Mesendoderm (in vitro differentiated cells): ENCODE data around the gene DCXR.
A peak's percentile ranks its signal among the peaks of the same experiment; 100 is the strongest.

Source experiments
- DNase-seq: peaks from one replicate; pipeline ENCODE4 v3.0.0; 2013
- H2AK5ac ChIP-seq: 2 replicates; pipeline ENCODE4 v1.6.1; 2013; ENCODE audit warnings: low read length, inconsistent platforms
- H2BK120ac ChIP-seq: 2 replicates; pipeline ENCODE4 v1.6.1; 2013; ENCODE audit warnings: low read depth, mild to moderate bottlenecking, low read length, moderate library complexity, mixed read lengths
- H2BK15ac ChIP-seq: replicated peaks from 2 replicates; pipeline ENCODE4 v1.6.1; 2013; ENCODE audit warnings: low read depth, mild to moderate bottlenecking, moderate library complexity
- H2BK5ac ChIP-seq: 2 replicates; pipeline ENCODE4 v1.6.1; 2013; ENCODE audit warnings: low read length, inconsistent platforms
- H3K18ac ChIP-seq: 2 replicates; pipeline ENCODE4 v1.6.1; 2013; ENCODE audit warnings: mild to moderate bottlenecking, low read length, mixed read lengths
- H3K23ac ChIP-seq: one replicate; pipeline ENCODE4 v1.6.1; 2013; ENCODE audit warnings: low read length
- H3K27ac ChIP-seq: 2 replicates; pipeline ENCODE4 v1.5.1; 2013; ENCODE audit warnings: low read depth, mild to moderate bottlenecking, inconsistent platforms, low read length, moderate library complexity
- H3K27me3 ChIP-seq: 2 replicates; pipeline ENCODE4 v1.6.1; 2013; ENCODE audit warnings: low read length, control low read depth, mild to moderate bottlenecking, inconsistent platforms; ENCODE audit not compliant: insufficient read depth, poor library complexity
- H3K36me3 ChIP-seq: 2 replicates; pipeline ENCODE4 v1.6.1; 2013; ENCODE audit warnings: low read length, inconsistent platforms; ENCODE audit not compliant: control insufficient read depth, insufficient read depth
- H3K4ac ChIP-seq: one replicate; pipeline ENCODE4 v1.6.1; 2013; ENCODE audit warnings: low read depth, mild to moderate bottlenecking, low read length, moderate library complexity
- H3K4me1 ChIP-seq: 2 replicates; pipeline ENCODE4 v1.6.1; 2013; ENCODE audit warnings: low read depth, low read length, inconsistent platforms; ENCODE audit not compliant: control insufficient read depth
- H3K4me2 ChIP-seq: 2 replicates; pipeline ENCODE4 v1.6.1; 2013; ENCODE audit warnings: low read length
- H3K4me3 ChIP-seq: 2 replicates; pipeline ENCODE4 v1.5.1; 2013; ENCODE audit warnings: mild to moderate bottlenecking, low read length
- H3K56ac ChIP-seq: one replicate; pipeline ENCODE4 v1.6.1; 2013; ENCODE audit warnings: low read length
- H3K79me1 ChIP-seq: 2 replicates; pipeline ENCODE4 v1.6.1; 2013; ENCODE audit warnings: low read length, inconsistent platforms
- H3K79me2 ChIP-seq: 2 replicates; pipeline ENCODE4 v1.6.1; 2013; ENCODE audit warnings: mild to moderate bottlenecking, low read length; ENCODE audit not compliant: control insufficient read depth, insufficient read depth
- H3K9ac ChIP-seq: 2 replicates; pipeline ENCODE4 v1.6.1; 2013; ENCODE audit warnings: low read length, inconsistent platforms
- H4K5ac ChIP-seq: one replicate; pipeline ENCODE4 v1.6.1; 2013; ENCODE audit warnings: low read length
- H4K8ac ChIP-seq: one replicate; pipeline ENCODE4 v1.6.1; 2013; ENCODE audit warnings: low read depth, mild to moderate bottlenecking, control low read depth, low read length, moderate library complexity
- WGBS: extraction: QIAGEN DNeasy Blood & Tissue Kit; methylation state at CpG from one replicate; pipeline ENCODE4 v1.1.7; 2013; ENCODE audit warnings: low lambda C conversion rate, missing lambda C conversion rate; ENCODE audit not compliant: insufficient coverage; ENCODE audit errors: extremely low coverage; 5-methylcytosine and 5-hydroxymethylcytosine counted together

The DCXR gene

GRCh38 chr17:81991684-81992305 lies 45.7 kb downstream of the DCXR start:
- Histone ChIP-seq H3K18ac (no peak overlapping the region), H4K5ac (no peak overlapping the region), H3K4me3 (no peak overlapping the region)

GRCh38 chr17:81990836-81991683 lies 46.4 kb downstream of the DCXR start:
- Histone ChIP-seq H3K4ac (no peak overlapping the region), H4K5ac (no peak overlapping the region), H4K8ac (no peak overlapping the region), H2AK5ac (no peak overlapping the region), H2BK15ac (no peak overlapping the region), H2BK5ac (no peak overlapping the region), H3K27ac (no peak overlapping the region), H2BK120ac (no peak overlapping the region), H3K4me3 (no peak overlapping the region), H3K4me2 (no peak overlapping the region), H3K18ac (no peak overlapping the region), H3K56ac (peak overlapping the region; percentile 50), H3K36me3 (no peaks in the 10 kb centered on the region), H3K4me1 (peaks cover 3% of the 10 kb centered on the region), H3K27me3 (no peaks in the 10 kb centered on the region), H3K23ac (no peak overlapping the region), H3K79me2 (no peaks in the 10 kb centered on the region), H3K79me1 (peaks cover 1% of the 10 kb centered on the region), H3K9ac (no peak overlapping the region)
- DNase-seq: no peak
- no CpG with 5 or more reads among the region's 25 CpGs for WGBS

More at GRCh38 chr17:81991684-81992305, 45.7 kb downstream of the DCXR start:
- Histone ChIP-seq H3K36me3 (no peaks in the 10 kb centered on the region), H3K4me2 (no peak overlapping the region), H3K4ac (no peak overlapping the region), H3K79me2 (no peaks in the 10 kb centered on the region), H3K27me3 (no peaks in the 10 kb centered on the region), H3K4me1 (peaks cover 3% of the 10 kb centered on the region), H2BK120ac (no peak overlapping the region), H2BK15ac (no peak overlapping the region), H3K9ac (peak overlapping the region; percentile 25), H2BK5ac (no peak overlapping the region), H4K8ac (no peak overlapping the region), H3K56ac (peak overlapping the region; percentile 53), H3K79me1 (peaks cover 1% of the 10 kb centered on the region), H3K23ac (peak overlapping the region; percentile 56), H3K27ac (peak overlapping the region; percentile 14), H2AK5ac (no peak overlapping the region)
- DNase-seq: no peak
- WGBS: no CpG with 5 or more reads among the region's 31 CpGs

- Histone ChIP-seq H3K23ac (no peak overlapping the region), H3K27ac (no peak overlapping the region), H3K9ac (no peak overlapping the region), H3K4me2 (no peak overlapping the region), H3K36me3 (peaks cover 5% of the 10 kb centered on the region), H4K8ac (no peak overlapping the region), H3K4ac (no peak overlapping the region), H2AK5ac (no peak overlapping the region), H3K27me3 (no peaks in the 10 kb centered on the region), H3K79me1 (peaks cover 1% of the 10 kb centered on the region), H3K79me2 (no peaks in the 10 kb centered on the region), H2BK5ac (no peak overlapping the region), H2BK120ac (no peak overlapping the region), H3K4me1 (peaks cover 3% of the 10 kb centered on the region), H2BK15ac (no peak overlapping the region), H4K5ac (no peak overlapping the region), H3K4me3 (no peak overlapping the region), H3K18ac (no peak overlapping the region), H3K56ac (no peak overlapping the region)
- DNase-seq: no peak
- WGBS: no CpG with 5 or more reads among the region's 26 CpGs
These were observed 50.2 kb downstream of the DCXR start for GRCh38 chr17:81987161-81987770.

- Histone ChIP-seq H3K56ac (no peak overlapping the region), H4K5ac (no peak overlapping the region), H3K4me1 (no peaks in the 10 kb centered on the region), H3K27me3 (no peaks in the 10 kb centered on the region), H2BK120ac (no peak overlapping the region), H3K18ac (no peak overlapping the region), H3K36me3 (peaks cover 5% of the 10 kb centered on the region), H3K79me2 (no peaks in the 10 kb centered on the region), H2AK5ac (no peak overlapping the region), H4K8ac (no peak overlapping the region), H3K27ac (no peak overlapping the region), H3K4me2 (no peak overlapping the region), H3K23ac (no peak overlapping the region), H3K9ac (no peak overlapping the region), H3K4ac (no peak overlapping the region), H2BK15ac (no peak overlapping the region), H2BK5ac (no peak overlapping the region), H3K79me1 (peaks cover 1% of the 10 kb centered on the region), H3K4me3 (no peak overlapping the region)
- DNase-seq: no peak
- WGBS: no CpG with 5 or more reads among the region's 26 CpGs
These were observed 50.9 kb downstream of the DCXR start for GRCh38 chr17:81986606-81987005.
